Measurements from ENCODE around the gene ST6GALNAC6. TPM values are rescaled to one million over a fixed set of nuclear protein-coding genes. Genes with fewer than 3 reads are reported as not detected.

The ST6GALNAC6 gene
- total and polyA plus RNA-seq, 4 donors: 28.3 to 59.8 (median 48.6) TPM

DNA sequence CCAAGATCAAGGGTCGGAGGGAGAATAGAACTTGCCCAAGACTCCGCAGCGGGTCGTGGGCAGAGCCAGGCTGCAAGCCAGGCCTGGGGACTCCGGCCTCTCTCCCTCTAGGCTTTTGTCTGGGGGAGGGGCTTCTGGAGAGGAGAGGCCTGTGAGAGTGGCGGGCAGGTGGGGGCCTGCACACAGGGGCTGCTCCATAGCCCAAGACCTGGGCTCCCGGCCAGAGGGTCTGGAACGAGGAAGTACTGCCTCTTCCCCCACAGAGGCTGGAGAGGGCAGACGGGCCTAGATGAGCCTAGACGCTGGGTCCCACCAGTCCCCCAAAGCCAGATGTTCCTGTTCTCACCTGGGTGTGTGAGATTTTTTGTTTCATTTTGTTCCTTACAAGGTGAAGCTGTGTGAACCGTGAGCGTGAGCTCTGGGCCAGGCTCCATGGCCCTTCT, 5.2 kb upstream of the ST6GALNAC6 start:
- WGBS, 2 donors: 6 to 15% methylated on average over 12 of the region's 12 CpGs
- Histone ChIP-seq H3K9ac (ENCODE audit: insufficient read depth in 1 of 2, low read length in 2 of 2) (peak overlapping the region in 1 of 2 donors; percentile 71), H3K27me3 (ENCODE audit: control insufficient read depth in 3 of 3, insufficient read depth in 3 of 3, low read length in 2 of 3) (no peaks in the 10 kb centered on the region), H3K4me3 (no peak overlapping the region), H3K36me3 (ENCODE audit: control insufficient read depth in 4 of 4, insufficient read depth in 4 of 4, low read length in 4 of 4) (peaks cover 0 to 11% (median 2%) of the 10 kb centered on the region in 4 donors), H3K4me1 (ENCODE audit: control insufficient read depth in 5 of 5, insufficient read depth in 5 of 5, low read length in 5 of 5) (peaks cover 0 to 45% (median 35%) of the 10 kb centered on the region in 5 donors), H3K27ac (ENCODE audit: low read depth in 1 of 2, low read length in 1 of 2) (peak overlapping the region; percentile 5 to 95), H3K9me3 (ENCODE audit: control insufficient read depth in 4 of 4, insufficient read depth in 3 of 4, low read length in 3 of 4) (no peaks in the 10 kb centered on the region)
- DNase-seq: peak; percentile 88 to 91 (median 90)
- ATAC-seq (ENCODE audit: insufficient read depth, low FRiP score): no peak
- TF ChIP-seq, protein P1, sequence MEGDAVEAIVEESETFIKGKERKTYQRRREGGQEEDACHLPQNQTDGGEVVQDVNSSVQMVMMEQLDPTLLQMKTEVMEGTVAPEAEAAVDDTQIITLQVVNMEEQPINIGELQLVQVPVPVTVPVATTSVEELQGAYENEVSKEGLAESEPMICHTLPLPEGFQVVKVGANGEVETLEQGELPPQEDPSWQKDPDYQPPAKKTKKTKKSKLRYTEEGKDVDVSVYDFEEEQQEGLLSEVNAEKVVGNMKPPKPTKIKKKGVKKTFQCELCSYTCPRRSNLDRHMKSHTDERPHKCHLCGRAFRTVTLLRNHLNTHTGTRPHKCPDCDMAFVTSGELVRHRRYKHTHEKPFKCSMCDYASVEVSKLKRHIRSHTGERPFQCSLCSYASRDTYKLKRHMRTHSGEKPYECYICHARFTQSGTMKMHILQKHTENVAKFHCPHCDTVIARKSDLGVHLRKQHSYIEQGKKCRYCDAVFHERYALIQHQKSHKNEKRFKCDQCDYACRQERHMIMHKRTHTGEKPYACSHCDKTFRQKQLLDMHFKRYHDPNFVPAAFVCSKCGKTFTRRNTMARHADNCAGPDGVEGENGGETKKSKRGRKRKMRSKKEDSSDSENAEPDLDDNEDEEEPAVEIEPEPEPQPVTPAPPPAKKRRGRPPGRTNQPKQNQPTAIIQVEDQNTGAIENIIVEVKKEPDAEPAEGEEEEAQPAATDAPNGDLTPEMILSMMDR (IDR thresholded peaks at IDR 0.05; ENCODE audit: control extremely low read depth, extremely low read depth): no peak

DNA sequence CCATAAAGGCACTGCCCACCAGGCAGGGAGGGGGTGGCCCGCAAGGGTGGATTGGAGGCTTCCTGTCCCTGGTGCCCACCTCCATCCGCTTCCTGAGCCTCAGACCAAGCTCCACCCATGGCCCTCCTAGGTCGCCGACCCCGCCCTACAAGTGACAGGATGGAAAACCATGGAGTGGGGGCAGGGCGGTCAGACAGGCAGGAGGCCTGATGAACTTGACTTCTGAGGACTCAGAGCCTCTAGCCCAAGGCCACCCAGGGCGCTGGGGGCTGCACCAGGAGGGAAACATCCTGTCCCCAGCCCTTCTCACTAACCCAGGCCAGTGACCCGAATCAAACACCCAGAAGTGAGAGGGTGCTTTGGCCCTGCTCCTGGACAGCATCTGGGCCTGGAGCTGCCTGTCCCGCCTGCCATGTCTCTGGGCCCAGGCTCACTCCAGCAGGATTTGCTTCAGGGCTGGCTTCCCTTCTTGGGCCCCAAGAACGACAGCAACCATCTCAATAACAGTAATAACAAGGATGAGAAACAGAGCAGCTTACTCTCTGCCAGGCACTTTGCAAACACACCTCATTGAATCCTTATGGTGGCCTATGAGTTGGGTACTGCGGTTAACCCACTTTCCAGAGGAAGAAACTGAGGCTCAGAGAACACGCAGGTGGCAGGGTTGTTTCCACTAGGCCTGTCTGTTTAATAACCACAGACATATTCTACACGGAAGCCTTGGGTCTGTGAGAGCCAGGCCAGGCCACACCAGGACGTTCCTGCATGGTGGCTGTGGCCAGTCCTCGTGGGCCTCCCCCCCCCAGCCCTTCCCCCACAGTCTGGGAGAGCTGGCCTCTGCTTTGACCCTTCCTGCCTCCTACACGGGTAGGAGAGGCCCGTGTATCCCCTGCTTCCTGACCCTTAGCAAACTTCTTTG, 4.4 kb upstream of the ST6GALNAC6 start:
- TF ChIP-seq, protein P1 (IDR thresholded peaks at IDR 0.05; ENCODE audit: control extremely low read depth, extremely low read depth): no peak
- 19 to 20% methylated on average over 17 of the region's 17 CpGs for WGBS, 2 donors
- peak; percentile 16 for ATAC-seq (ENCODE audit: insufficient read depth, low FRiP score)
- H3K27ac ChIP-seq (ENCODE audit: low read depth in 1 of 2, low read length in 1 of 2): peak overlapping the region; percentile 5 to 95
- no peak overlapping the region for H3K4me3 ChIP-seq
- peaks cover 0 to 46% (median 35%) of the 10 kb centered on the region in 5 donors for H3K4me1 ChIP-seq (ENCODE audit: control insufficient read depth in 5 of 5, insufficient read depth in 5 of 5, low read length in 5 of 5)
- peaks cover 0 to 10% (median 2%) of the 10 kb centered on the region in 4 donors for H3K36me3 ChIP-seq (ENCODE audit: control insufficient read depth in 4 of 4, insufficient read depth in 4 of 4, low read length in 4 of 4)
- H3K9me3 ChIP-seq (ENCODE audit: control insufficient read depth in 4 of 4, insufficient read depth in 3 of 4, low read length in 3 of 4): no peaks in the 10 kb centered on the region
- no peaks in the 10 kb centered on the region for H3K27me3 ChIP-seq (ENCODE audit: control insufficient read depth in 3 of 3, insufficient read depth in 3 of 3, low read length in 2 of 3)
- DNase-seq: peak; percentile 69 to 78 (median 69)
- peak overlapping the region in 1 of 2 donors; percentile 63 for H3K9ac ChIP-seq (ENCODE audit: insufficient read depth in 1 of 2, low read length in 2 of 2)

DNA sequence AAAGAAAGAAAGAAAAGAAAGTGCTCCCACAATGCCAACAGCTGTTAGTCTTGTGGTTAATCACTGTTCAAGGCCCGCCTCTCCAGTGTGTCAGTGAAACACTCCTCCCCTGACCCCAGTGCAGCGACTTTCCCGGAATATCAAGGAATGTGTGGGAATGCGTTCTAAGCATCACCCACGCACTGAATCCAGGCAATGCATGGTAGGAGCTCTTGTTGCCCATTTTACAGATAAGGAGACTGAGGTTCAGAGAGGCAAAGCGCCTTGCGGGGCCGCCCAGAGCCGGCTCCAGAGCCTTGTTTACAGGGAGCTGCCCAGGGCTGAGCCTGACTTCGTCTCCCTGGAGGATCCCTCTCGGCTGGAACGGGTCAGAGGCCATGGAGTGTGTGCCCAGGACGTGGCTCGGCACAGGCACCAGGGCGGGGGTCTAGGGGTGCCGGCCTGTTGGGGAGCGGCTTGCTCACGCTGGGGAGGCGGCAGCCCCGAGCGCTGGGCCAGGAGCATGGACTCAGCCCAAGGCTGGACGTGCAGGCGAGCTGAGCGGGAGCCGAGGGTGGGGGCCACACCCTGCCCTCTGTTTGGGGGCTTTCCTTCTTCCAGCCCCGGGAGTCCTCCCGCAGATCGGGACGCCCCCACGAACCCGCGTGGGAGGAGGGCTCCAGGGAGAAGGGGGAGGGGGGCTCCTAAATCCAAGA, 823 bp downstream of the ST6GALNAC6 start:
- 12 to 21% methylated on average over 32 of the region's 32 CpGs for WGBS, 2 donors
- peak; percentile 72 to 79 (median 78) for DNase-seq
- Histone ChIP-seq H3K9me3 (ENCODE audit: control insufficient read depth in 4 of 4, insufficient read depth in 3 of 4, low read length in 3 of 4) (peaks cover 0 to 4% (median 0%) of the 10 kb centered on the region in 4 donors), H3K27ac (ENCODE audit: low read depth in 1 of 2, low read length in 1 of 2) (peak overlapping the region; percentile 77 to 96), H3K9ac (ENCODE audit: insufficient read depth in 1 of 2, low read length in 2 of 2) (peak overlapping the region in 1 of 2 donors; percentile 55), H3K4me1 (ENCODE audit: control insufficient read depth in 5 of 5, insufficient read depth in 5 of 5, low read length in 5 of 5) (peaks cover 6 to 30% (median 13%) of the 10 kb centered on the region in 5 donors), H3K36me3 (ENCODE audit: control insufficient read depth in 4 of 4, insufficient read depth in 4 of 4, low read length in 4 of 4) (peaks cover 9 to 29% (median 24%) of the 10 kb centered on the region in 4 donors), H3K4me3 (peak overlapping the region; percentile 91), H3K27me3 (ENCODE audit: control insufficient read depth in 3 of 3, insufficient read depth in 3 of 3, low read length in 2 of 3) (no peaks in the 10 kb centered on the region)
- TF ChIP-seq, protein P1 (IDR thresholded peaks at IDR 0.05; ENCODE audit: control extremely low read depth, extremely low read depth): no peak
- no peak for ATAC-seq (ENCODE audit: insufficient read depth, low FRiP score)
